GM21723 (cell line): ENCODE measurements around the gene DDX10.
A peak's percentile ranks its signal among the peaks of the same experiment; 100 is the strongest.

Experiments used
- ATAC-seq: cut with Tn5 transposase; IDR thresholded peaks from one replicate; pipeline ENCODE4 v1.9.1; 2021; ENCODE audit warnings: mild to moderate bottlenecking, moderate library complexity; ENCODE audit not compliant: unreplicated experiment

DDX10 gene

GRCh38 chr11:108866781-108867180 lies 201.9 kb downstream of the DDX10 start:
- ATAC-seq: no peak

DNA sequence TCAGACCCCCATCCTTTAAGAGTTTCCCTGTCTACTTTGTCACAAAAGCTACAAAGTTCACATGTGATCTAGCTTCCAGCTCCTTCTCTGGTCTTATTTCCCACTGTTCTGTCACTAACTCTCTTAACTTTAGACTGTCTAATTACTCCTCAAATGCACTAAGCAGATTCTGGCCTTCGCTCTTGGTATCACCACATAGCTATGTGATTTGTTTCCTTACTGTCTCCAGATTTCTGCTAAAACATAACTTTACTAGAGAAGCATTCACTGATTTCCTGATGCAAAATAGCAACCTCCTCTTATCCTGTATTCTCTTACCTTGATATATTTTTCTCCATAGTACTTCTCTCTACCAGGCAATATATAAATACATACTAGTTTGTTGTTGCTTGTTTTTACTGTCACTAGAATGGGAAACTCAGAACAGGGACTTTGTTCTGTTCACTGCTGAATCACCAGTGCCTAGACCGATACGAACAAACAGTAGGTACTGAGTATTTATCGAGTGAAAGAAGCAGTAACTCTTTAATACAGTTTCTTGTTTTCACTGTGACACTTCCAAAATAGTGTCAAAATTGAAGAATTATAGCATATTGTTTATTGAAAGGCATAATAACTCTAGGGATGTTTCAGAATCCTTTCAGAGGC lies 205.6 kb downstream of the DDX10 start:
- no peak for ATAC-seq

DNA sequence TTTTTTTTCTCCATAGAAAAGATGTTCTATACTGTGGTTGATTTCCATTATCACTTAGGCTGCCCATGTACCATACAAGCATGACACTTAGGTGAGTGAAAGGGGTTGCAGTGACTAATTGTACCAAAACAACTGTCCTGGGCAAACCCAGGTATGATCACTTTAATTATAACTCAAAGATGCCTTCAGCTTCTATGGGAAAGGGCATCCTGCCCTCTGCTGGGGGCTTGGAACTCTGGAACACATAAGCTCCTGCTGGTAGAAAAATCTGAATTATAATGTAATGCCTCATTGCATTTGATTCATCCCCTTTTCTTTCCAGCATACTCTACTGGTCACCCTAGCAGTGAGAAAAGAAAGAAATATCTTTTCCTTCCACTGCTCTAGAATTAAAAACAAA lies 206.3 kb downstream of the DDX10 start:
- ATAC-seq: no peak

DNA sequence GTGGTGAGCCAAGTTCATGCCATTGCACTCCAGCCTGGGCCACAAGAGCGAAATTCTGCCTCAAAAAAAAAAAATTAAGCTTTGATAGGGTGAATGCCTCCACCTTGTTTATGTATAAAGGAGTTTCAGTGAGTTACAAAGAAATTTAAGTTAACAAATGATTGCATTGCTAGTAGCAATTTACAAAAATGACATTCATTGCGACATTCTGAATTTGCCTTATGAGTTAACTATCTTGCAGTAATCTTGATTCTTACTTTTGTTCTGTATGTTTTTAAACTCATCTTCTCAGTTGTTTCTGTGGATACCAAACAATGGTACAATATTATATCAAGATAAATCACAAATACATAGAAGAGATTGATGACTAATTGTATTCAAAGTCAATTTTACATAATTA lies 207.0 kb downstream of the DDX10 start:
- ATAC-seq: no peak

- no peak for ATAC-seq
Observed at GRCh38 chr11:108872781-108873291, 208.0 kb downstream of the DDX10 start.

DNA sequence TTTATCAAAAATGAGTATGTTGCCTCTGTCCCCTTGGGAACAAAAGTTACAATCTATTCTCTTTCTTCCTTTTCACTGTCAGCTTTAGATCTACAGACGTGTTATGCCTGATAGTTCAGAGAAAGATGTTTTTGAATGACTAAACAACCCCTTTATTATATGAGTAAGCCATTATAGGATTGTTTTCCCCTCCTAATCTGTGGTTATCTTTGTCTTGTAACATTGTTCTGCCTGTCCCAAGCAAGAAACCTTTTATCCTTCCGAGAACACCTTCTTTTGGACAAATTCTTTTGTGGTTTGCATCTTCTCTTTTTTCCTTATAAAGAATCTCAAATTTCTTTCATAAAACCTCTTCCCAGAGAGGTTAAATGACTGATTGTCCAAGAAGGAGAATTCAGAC lies 208.4 kb downstream of the DDX10 start:
- ATAC-seq: no peak

- no peak for ATAC-seq
Observed at GRCh38 chr11:108873941-108874340, 209.1 kb downstream of the DDX10 start.

- ATAC-seq: no peak
Observed at GRCh38 chr11:108875134-108875533, 210.3 kb downstream of the DDX10 start.

GRCh38 chr11:108877178-108877577 lies 212.3 kb downstream of the DDX10 start:
- no peak for ATAC-seq

DNA sequence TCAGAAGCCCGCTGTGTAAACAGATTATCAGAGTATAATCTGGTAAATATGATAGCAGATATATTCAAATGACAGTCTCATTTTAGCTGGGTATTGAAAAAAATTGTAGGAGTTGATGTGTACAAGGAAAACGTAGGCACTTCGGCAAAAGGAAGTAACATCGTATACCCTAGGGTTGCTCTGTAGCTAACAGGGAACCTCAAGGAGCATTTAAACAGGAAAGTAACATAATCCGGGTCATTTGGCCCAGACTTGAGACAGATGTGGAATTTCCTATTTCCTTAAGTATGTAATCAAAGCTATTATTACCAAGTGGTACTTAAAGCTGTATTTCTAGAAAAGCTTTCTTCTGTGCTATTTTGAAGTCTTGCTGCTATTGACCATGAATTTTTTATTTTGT lies 215.6 kb downstream of the DDX10 start:
- ATAC-seq: no peak

GRCh38 chr11:108881131-108881530 lies 216.3 kb downstream of the DDX10 start:
- no peak for ATAC-seq

DNA sequence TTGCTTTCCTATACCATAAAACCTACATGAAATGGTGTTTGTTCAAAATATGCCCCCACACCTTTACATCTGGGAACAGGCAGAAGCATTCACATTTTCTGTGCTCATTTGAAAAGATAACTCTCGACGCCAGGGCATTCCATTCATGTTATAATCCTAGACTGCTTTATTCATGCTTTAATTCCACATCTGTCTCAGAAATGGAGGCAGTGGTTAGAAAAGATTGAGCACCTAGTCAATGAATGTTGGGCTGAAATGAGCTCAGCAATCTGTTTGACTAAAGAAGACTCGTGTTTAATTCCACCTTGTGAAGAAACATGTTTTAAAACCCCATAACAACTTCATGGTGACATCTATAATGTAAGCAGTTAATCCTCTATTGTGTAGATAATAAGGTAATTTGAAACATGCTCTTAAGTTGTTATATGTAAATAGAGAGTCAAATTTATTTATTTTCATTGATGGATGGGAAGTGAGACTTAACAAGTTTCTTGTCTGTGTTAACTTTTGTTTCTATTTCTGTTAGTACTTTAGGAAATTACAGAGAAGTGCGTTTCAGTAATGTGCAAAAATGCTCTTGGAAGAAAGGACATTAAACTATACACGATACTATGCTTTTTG lies 217.5 kb downstream of the DDX10 start:
- ATAC-seq: no peak

DNA sequence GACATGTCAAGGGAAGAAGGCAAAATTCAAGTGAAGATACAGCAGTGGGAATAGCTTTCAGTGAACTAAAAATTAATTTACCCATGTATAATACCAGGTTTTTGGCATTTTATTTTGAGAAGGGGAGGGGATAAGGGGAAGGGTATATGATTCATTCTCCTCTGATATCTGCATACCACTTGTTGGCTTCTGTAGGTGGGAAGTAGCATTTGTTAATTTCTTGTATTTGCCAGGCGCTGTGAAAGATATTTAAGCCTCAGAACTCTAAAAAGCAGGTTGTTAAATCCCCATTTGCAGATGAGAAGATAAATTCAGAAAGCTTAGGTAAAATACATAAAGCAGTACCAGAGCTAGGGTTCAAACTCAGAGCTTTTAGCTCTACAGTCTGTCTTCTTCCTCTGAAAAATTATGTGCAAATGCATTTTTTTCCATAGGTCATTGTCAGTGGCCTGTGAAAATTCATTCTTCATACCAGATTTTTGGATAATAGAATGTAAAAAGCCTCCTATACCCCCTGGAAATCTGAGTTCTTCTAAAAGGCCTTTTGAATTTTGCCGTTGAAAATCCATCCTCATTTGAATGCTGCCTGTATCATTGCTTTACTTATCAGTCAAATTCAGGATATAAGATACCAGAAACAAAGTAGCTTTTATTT lies 221.3 kb downstream of the DDX10 start:
- ATAC-seq: no peak

DNA sequence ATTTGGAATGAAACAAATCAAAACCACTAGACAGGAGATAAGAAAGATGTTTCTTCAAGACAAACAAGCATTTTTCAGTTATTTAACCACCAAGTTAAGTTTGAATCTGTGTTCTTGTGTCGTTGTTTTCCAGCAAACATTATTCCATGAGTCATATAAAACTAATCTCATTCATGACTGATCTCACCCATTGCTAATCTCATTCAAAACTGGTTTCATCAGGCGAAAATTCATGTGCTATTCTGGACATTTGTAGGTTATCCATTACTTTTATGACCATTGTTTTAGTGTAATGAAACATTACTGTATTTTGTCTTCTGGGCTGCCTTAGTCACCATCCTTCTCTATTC lies 221.8 kb downstream of the DDX10 start:
- ATAC-seq: no peak

DNA sequence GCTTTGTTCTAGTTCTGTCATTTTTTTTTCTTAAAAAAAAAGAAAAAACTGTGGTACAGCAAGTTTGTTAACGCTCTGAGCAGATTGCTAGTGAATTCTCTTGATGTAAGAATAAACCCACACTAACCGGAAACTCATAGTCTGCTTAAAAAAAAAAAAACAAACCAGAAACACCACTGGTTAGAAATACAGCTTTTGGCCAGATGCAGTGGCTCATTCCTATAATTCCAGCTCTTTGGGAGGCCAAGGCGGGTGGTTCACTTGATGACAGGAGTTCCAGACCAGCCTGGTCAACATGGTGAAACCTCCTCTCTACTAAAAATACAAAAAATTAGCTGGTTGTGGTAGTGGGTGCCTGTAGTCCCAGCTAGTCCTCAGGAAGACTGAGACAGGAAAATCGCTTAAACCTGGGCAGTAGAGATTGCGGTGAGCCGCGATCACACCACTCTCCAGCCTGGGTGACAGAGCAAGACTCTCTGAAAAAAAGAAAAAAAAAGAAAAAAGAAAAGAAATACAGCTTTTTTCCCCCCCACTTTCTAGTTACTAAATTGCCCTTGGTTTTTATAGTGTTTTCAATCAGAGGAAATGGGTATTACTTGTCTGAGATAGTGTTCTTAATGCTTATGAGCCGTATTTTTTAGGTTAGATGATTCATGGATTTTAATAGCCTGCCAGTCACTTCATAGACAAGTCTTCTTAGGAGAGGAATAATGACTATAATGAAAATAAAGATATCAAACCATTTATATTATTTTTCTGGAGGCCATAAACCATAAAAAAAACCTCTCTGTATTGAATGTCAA lies 222.8 kb downstream of the DDX10 start:
- ATAC-seq: no peak

DNA sequence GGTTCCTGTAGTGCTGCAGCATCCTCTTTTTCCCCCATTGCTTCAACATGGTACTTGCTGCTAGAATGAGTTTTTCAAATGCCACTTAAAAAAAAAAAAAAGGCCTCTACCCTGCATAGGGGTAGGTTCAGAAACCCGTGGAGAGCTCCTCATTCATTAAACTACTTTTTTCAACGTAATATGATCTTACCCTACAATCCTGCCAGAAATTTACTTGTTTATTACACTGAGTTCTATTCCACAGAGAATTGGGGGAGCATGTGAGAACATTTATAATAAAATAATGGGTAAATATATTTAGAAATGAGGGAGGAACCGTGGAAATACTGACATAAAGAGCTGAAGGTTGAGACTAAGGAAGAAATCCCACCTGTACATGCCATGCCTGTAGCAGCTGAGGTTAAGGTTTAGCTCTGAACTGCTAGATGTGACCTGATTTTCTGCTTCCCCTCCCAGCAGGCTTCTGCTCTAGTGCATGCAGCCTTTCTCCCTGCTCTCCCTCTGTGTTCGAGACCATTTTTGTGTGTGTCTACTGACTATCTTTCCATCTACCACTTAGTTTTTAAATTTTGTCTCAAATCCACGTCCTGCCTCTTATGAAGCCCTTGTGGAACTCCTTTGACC lies 225.7 kb downstream of the DDX10 start:
- no peak for ATAC-seq

DNA sequence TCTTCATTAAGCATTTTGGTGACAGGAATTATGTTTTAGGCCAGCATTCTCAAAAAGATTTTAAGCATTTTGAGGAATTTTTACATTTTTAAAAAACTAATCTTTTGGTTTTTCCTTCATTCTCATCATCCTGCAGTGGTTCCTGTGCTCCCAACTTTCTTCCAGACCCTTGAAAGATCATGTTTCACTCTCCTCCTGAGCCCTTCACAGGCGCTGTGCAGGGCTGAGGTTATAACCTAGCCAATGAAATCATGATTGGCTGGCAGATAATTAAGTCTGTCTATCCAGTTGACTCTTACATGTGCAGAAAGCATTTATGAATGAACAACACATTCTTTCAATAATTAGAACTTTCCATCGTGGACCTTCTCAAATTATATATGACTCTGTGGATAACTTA lies 226.3 kb downstream of the DDX10 start:
- ATAC-seq: no peak

- no peak for ATAC-seq
Observed at GRCh38 chr11:108891909-108892511, 227.1 kb downstream of the DDX10 start.

DNA sequence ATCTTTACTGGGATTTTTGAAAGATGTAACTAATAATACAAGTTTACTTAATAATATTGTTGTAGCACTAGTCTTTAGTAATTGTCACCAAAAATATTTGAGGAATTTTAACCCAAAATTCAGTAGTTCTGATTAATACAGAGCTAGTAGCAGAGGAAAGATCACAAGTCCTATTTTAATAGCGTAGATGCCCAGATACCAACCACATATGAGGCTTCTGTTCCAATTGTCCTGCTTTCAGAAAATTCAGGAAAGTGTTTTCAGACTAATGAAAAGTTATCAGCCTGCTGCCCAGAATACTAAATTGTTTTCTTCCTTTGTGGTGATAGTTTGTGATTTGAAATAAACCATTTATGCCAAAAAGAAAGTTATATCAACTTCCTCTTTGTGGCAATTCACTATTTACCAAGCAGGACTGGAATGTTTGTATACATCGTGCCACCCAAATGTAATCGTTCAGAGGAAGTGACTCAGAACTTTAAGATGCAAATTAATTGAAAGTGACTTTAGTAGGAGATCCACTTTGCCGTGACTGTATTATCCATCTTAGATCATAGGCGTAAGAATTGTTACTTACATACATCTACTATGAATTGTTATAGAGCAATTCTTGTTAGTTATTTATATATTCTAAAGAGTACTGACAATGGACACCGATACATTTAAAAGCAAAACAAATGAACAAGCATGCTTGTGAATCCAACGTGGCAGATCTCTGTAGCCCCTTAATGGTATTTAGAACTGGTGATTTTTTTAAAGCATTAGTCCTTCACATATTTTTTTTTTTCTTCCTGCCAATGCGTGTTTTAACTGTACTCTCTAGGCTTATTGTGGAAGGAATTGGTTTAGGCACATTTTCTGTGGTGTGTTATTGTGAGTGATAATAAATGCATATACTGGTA lies 231.0 kb downstream of the DDX10 start:
- ATAC-seq: peak; percentile 84

GRCh38 chr11:108897071-108897481 lies 232.2 kb downstream of the DDX10 start:
- ATAC-seq: no peak
